ENCODE results near the gene ZNF652.
"Not testable (repeated sequence)": the region's sequence is repeated elsewhere in the genome, so short reads cannot be mapped to it uniquely, and the experiment has no call there.

The ZNF652 gene

DNA sequence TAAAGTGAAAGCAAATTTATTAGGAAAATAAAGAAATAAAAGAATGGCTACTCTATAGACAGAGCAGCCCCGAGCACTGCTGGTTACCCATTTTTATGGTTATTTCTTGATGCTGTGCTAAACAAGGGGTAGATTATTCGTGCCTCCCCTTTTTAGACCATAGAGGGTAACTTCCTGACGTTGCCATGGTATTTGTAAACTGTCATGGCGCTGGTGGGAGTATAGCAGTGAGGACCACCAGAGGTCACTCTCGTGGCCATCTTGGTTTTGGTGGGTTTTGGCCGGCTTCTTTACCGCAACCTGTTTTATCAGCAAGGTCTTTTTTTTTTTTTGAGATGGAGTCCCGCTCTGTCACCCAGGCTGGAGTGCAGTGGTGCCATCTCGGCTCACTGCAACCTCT lies 100.5 kb downstream of the ZNF652 start:
- not testable (repeated sequence) for DNase-seq (ENCODE audit: low read depth in 2 of 2)

- no peak for DNase-seq (ENCODE audit: low read depth in 2 of 2)
Observed at GRCh38 chr17:49260817-49261291, 101.2 kb downstream of the ZNF652 start.

- DNase-seq (ENCODE audit: low read depth in 2 of 2), result peak; percentile 2 to 14
Observed at GRCh38 chr17:49260011-49260816, 101.8 kb downstream of the ZNF652 start.

DNA sequence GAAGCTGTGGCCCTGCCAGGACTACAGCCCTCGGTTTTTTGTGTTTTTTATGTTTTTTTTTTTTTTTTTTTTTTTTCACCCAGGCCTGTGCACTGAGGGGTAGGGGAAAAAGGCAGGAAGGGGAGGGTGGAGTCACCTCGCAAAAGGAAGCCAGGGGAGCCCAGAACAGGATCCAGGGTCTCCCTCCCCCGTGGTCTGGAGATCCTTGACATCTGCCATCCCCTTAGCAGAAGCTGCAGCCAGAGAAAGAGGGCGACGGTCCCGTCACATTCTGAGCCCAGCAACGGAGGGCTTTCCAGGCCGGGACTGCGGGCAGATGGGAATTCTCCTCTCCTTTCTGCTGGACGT lies 102.4 kb downstream of the ZNF652 start:
- DNase-seq (ENCODE audit: low read depth in 2 of 2), result no peak

- no peak for DNase-seq (ENCODE audit: low read depth in 2 of 2)
Observed at GRCh38 chr17:49258394-49258793, 103.7 kb downstream of the ZNF652 start.

GRCh38 chr17:49255125-49255524 lies 106.9 kb downstream of the ZNF652 start:
- DNase-seq (ENCODE audit: low read depth in 2 of 2), result no peak

- DNase-seq (ENCODE audit: low read depth in 2 of 2), result no peak
Observed at GRCh38 chr17:49254066-49254465, 108.0 kb downstream of the ZNF652 start.

DNA sequence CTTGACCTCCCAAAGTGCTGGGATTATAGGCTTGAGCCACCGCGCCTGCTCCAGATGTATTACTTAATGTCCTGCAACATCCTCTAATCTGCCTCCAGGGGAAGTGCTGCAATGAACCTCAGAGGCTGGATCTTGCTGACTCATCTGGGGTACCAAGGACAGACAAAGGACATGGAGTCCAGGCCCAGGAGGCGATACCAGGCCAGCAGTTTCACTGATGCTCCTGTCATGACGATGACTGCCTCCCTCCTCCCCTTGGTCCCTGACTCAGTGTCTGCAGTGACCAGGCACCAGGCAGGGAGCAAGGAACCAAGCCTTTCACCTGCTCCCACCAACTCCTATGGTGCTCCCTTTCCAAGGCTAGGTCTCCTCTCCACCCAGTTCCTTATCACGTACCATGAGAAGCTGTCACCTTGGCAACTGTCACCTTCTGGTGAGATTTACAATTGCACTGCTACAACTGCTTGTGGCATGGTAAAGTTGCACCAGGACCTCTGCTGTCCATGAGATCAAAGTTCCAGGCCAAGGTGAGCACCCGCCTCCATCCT lies 109.8 kb downstream of the ZNF652 start:
- DNase-seq (ENCODE audit: low read depth in 2 of 2), result no peak

- DNase-seq (ENCODE audit: low read depth in 2 of 2), result no peak
Observed at GRCh38 chr17:49249890-49250522, 112.0 kb downstream of the ZNF652 start.

- DNase-seq (ENCODE audit: low read depth in 2 of 2), result no peak
Observed at GRCh38 chr17:49249292-49249794, 112.7 kb downstream of the ZNF652 start.

- no peak for DNase-seq (ENCODE audit: low read depth in 2 of 2)
Observed at GRCh38 chr17:49247944-49248343, 114.1 kb downstream of the ZNF652 start.

GRCh38 chr17:49244839-49245238 lies 117.2 kb downstream of the ZNF652 start:
- DNase-seq (ENCODE audit: low read depth in 2 of 2), result no peak

Data from stimulated activated CD8-positive, alpha-beta memory T cell treated with anti-CD3 and anti-CD28 coated beads, Interleukin-2, amount 100 ng/mL, for 1 hour (primary cell).